GM18499 (cell line): ENCODE data around the gene MRPL42.
"Not testable (repeated sequence)": the region's sequence is repeated elsewhere in the genome, so short reads cannot be mapped to it uniquely, and the experiment has no call there.

ENCODE experiments used
- ATAC-seq: cut with Tn5 transposase; IDR thresholded peaks from one replicate; pipeline ENCODE4 v1.9.1; 2021; ENCODE audit warnings: moderate number of reproducible peaks; ENCODE audit not compliant: insufficient read depth, unreplicated experiment

The MRPL42 gene

DNA sequence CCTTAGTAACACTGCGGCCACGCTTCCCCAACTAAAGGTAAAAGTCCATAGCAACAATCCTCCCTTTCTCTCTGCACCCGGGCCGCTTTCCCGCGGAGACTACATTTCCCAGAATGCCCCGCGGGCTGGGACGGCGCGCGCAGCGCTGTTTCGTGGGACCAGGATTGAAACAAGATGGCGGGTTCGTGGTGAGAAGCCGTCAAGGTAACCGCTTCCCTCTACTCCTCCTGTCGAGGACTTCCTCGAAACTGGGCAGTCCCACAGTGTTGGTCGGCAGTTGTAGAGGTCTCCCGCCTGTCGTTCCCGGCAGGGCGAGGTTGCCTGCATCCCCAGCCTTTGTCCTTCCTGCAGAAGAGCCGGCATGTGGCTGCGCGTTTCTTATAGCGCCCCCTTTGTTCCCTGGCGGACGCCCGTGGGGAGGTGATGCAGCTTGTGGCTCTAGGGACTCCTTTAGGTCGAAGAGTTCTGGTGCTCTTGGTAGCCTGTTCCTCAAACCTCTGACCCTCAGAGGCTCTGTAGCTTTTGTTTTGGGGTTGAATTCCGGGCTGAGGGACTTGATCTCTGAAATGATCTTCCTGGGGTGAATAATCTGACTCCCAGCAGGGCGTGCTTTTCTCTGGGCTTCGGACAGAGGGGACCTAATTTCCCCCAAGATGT, at the start of gene MRPL42:
TSS of gene MRPL42 (plus strand) at position 164 of the 657 bp plus-strand sequence. CDS start 1,772 bp downstream, outside the sequence.
- ATAC-seq = peak; percentile 78

DNA sequence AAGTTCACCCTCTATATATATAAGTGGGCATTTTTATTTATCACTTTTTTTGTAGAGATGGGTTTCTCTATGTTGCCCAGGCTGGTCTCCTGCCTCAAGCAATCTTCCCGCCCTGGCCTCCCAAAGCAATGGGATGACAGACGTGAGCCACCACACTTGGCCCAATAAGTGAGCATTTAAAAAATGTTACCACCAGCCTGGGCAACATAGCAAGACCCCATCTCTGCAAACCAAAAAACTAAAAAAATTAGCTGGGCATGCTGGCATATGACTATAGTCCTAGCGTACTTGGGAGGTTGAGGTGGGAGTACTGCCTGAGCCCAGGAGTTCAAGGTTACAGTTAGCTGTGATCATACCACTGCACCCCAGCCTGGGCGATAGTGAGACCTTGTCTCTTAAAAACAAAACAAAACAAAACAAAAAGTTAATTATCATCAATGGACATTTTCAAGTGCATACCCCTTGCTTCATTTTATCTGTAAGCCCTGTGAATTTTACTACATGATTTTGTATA, 49.3 kb upstream of the MRPL42 start:
- ATAC-seq = no peak

DNA sequence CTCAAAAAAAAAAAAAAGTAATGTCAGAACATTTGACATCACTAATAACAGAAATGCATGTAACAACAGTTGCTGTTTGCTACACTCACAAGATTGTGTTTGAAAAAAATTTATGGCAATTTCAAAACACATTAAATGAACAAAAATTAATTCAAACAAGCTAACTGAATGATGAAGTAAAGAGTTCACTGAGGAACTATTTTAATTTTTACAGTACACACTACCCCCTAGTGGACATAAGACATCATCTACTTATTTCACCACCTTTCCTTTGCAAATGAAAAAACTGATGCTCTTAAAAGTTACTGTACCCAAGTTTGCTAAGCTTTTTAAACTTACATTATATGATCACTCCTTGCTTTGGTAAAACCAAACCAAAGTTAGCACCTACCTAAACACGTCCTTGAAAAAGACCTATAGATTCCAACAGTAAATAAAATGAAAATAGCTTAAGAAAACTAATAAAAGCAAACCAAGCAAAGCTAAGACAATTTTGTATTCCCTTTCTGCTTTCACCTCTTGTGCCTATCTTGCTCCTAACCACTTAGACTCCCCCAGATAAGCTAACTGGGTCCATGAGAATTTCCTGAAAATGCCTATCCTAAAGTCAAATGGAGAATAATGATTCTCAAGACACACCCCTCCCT, 47.8 kb upstream of the MRPL42 start:
- no peak for ATAC-seq

DNA sequence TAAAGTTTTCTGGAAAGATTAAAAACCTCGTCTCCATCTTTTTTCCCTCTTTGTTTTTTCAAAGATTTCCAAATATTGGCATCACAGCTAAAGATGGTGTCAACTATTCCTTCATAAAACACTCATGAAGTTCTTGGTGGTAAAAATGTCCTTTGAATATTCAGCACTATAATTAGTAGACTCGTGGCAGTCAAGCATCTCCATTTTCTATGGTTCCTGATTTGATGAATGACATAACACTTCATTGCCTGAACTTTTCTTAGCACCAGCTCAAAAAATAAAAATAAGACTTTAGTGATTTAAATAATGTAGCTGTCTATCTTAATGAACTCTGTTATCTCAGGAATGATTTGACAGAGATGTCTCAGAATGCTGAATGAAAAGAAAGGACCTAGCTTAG, 45.3 kb upstream of the MRPL42 start:
- no peak for ATAC-seq

DNA sequence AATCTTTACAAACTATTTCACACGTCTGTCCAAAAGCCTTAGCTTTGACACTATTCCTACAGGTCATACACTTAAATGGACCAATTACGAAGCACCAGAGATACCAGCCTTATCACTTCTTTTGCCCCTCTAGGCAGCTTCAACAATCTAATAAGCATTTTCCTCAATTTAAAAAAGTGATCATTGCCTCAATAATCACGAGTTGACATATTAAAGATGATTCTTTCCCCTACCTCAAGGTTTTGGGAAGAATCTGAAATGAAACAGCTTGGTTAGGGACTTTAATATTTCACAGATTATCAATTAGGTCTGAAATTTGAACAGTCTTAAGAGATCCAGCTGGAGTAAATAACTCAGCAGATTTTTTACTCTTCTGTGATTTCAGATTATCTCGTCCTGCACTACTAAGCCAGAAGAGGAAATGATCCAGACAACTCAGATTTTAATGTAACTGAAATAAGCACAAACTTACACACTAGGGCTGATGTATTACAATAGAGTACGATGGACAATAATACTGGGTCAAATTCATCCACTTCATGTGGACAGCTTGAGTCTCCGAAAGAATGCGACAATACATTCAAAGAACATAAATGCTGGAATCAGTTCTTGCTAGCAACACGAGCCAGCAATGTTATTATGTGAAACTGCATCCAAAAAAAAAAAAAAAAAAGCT, 41.4 kb upstream of the MRPL42 start:
- no peak for ATAC-seq

DNA sequence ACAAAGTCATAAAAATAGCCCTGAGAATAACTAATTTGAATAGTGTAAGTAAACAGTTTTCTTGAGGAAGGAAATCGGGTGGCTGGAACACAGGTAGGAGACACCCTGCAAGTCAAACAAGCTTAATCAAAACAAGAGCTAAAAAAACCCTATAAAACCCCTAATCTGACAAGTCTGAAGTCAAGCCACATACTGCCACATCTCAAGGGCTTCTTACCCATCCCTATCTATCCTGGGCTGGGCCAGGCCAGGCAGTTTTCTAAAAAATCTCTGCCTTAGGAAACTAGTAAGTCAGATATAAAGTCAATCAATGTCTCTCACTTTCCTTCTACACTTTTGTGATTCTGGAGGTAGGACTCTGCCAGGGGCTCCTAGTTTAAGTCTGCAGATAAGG, 40.9 kb upstream of the MRPL42 start:
- no peak for ATAC-seq

DNA sequence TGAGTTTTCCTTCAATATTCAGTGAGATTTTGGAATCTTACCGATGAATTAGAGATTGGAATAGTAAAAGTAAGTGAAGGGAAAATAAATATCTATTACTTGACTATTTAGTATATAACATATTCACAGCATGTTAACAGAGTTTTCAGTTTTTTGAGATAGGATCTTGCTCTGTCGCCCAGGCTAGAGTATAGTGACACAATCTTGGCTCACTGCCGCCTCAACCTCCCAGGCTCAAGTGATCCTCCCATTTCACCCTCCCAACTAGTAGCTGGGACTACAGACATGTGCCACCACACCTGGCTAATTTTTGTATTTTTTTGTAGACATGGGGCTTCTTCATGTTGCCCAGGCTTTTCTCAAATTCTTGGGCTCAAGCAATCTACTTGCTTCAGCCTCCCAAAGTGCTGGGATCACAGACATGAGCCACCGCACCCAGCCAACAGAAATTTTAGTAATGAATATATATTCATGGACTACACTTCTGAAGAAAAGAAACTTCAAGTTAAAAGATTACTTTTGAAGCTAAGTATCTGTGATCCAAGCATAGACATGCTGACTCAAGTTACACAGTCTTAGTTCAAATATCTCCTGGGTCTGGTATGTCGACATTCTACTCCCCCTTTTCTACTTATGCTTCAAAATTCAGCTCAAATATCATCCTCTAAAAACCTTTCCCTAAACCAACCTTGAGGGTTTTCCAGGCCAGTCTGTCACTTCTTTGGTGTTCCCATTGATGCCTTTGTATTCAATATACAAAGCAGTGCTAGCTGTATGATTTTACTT, 39.3 kb upstream of the MRPL42 start:
- ATAC-seq = no peak

DNA sequence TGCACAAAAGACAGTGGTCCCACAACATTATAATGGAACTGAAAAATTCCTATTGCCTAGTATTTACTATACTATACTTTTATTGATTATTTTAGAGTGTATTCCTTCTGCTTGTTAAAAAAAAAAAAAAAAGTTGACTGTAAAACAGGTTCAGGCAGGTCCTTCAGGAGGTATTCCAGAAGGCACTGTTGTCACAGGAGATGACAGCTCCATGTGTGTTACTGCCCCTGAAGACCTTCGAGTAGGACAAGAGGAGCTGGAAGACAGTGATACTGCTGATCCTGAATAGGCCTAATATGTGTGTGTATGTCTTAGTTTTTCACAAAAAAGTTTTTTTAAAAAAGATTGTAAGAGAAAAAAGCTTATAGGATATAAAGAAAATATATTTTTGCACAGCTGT, 37.9 kb upstream of the MRPL42 start:
- ATAC-seq = no peak

DNA sequence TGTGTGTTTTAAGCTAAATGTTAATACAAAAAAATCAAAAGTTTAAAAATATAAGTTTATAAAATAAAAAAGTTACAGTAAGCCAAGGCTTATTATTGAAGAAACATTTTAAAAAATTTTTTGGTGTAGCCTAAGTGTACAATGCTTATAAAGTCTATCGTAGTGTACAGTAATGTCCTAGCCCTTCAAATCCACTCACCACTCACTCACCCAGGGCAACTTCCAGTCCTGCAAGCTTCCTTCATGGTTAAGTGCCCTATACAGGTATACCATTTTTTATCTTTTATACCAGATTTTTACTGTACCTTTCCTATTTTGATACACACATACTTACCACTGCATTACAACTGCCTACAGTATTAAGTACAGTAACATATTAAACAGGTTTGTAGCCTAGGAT, 37.5 kb upstream of the MRPL42 start:
- ATAC-seq = no peak

DNA sequence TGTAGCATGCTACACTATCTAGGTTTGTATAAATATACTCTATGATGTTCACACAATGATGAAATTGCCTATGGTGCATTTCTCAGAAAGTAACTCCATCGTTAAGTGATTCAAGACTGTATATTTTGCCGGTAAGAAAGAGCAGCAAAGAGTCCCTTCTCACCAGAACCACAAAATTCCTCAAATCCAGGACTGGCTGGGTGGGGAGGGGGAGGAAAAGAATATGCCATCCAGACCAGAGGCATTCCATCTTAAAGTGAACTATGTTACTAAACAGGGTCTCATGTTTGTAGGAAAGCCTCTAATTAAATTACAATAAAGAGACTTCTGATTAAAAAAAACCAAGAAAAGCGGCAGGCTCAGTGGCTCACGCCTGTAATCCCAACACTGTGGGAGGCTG, 37.0 kb upstream of the MRPL42 start:
- no peak for ATAC-seq

DNA sequence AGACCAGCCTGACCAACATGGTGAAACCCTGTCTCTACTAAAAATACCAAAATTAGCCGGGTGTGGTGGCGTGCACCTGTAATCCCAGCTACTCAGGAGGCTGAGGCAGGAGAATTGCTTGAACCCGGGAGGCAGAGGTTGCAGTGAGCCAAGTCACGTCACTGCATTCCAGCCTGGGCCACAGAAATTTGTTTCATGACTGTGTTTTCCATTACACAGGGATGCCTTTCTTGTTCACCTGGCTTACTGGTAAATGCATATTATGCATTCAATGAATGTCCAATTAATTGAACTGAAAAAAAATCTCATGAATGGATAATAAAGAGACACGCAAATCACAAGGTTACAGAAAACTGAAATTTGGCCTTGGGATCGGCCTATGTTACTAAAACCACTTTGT, 35.3 kb upstream of the MRPL42 start:
- not testable (repeated sequence) for ATAC-seq

DNA sequence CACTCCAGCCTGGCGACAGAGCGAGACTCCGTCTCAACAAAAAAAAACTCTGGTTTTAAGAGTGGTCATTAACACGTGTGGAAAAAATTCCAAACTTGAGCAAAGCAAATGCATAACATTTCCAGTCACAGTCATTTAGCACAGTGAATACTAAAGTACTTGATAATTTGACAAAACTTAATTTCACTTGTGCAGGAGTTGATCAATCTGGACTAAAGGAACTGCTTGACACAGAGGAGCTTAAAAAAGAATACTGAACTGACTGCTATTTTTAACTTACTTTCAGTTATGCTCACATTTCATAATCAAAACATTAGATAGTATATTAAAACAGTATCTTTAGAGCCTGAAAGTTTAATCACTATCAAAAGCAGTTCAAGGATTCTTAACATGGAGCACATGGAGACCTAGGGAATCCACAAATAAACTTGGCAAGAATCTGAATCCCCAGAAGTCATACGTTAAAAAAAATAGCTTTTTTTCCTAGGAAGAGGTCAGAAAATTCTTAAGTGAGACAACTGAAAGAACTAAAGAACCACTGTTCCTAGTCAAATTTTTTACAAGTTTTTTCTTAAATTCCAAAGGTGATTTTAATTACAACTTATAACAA, 33.0 kb upstream of the MRPL42 start:
- ATAC-seq = no peak

DNA sequence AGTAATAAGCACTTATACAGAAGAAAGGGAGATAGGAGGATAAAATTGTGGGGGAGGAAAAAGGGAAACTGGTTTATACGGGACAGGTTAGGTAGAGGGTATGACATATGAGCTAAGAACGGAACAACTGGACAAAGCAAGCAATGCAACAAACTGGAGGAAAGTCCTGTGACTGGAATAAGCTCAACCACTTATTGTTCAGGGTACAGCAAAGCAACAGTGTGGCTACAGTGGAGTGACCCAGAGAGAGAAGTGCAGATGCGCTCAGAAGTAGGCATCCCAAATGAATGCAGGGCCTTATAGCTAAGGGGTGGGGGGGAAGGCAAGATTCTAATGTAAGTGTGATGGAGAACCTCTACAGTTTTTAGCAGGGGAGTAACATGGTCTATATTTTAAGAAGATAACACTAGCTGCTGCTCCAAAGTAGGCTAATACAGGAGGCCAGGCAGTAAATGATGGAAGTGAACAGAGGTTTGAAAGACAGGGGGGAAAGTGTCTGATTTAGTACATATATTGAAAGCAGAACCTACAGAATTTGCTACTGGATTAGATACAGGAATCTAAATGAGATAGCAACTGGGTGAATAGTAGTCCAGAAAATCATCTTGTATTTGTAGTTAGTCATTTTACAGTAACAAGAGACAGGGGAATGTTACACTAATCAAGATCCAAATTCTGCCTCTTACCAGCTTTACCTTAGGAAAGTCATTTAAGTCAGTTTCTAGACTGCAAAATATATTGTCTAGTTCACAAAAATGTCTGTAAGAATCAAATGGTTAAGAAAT, 28.9 kb upstream of the MRPL42 start:
- ATAC-seq = no peak

DNA sequence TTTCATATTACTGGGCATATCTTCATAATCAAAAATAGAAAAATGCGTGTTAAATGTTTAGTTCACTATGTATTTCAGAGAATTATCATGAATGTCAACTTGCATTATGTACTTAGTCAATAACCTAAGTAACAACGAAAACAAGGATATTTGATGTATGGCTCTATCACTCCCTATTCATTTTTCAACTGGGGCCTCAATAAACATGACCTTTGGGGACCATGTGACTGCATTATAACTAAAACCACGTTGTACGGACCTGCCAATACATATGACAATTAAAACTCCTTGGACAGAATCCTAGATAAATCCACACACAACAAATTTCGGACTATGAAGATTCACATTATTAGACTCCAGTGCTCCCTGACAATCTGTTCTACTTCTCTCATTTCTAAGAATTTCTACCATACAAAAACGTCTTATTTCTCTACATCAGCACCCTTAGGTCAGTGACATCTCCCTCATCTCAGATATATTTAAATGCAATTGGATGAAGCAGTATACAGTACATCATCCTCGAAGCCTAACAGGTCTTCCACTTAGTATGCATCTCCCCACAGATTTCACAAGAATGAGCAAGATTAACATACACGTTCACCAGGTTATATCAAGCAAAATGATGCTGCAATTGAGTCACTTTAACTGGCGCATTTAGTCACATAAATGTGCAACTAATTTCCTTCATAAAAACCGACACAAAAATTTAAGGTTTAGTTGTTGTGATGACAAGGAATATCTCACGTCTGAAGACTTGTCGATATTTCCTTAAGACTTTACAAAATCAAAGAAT, 27.1 kb upstream of the MRPL42 start:
- no peak for ATAC-seq

DNA sequence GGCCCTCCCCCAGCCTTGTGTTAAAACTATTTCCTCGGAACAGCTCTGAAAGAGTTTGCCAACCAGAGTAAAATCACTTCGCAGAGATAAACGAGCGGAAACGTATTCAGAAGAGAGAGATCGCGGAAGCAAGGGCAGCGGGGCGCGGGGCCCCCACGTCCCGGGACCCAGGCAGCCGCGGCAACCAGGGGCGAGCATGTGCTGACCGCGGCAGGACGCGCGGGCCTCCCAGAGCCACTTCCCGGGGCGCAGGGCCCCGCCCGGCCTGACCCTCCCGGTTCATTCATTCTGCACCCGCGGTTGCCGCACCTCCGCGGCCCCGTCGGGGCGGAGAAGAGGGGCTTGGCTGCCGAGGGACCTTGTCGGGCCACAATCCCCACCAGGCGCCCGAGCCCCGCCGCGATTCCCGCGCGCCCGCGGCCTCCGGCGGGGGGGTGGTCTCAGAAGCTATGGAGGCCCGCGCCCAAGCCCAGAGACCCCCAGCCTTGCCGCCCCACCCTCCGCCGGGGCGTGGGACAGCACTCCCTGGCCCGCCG, 26.2 kb upstream of the MRPL42 start:
- ATAC-seq = no peak

DNA sequence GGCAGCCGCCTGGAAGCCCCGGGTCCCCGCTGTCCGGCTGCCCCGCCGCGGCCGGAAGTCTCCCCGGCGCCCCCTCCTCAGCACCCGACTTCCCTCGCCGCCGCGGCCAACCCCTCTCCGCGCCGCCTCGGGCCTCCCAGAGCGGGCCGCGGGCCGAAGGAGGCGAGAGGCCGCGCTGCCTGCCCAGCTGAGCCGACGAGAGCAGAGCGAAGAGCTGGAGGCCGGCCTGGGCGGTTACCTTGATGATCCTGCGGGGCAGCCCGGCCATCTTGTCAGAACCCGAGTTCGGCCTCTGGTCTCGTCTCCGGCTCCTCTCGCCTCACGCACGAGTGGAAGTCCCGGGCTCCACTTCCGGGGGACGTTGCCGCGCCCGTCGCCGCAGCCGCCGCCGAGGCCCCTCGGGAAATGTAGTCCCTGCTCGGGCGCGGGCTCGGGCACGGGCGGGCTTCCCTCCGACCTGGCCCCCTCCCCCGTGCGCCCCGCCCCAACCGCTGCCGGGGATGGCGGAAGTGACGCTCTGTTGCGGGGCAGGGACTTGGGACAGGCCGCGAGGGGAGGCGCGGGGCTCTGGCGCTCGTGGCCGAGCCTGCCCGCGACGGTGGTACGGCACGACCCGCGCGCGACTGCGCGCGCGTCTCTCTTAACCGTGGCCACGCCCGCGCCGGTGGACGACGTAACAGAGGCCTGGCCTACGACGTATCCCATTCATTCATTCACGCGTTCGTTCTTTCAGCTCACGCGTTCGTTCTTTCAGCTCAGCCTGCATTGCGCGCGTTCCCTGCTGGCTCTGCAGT, 25.5 kb upstream of the MRPL42 start, which contains the start of gene UBE2N:
TSS of gene UBE2N (minus strand) at position 331 of the 794 bp plus-strand sequence. CDS start at position 268, 63 bp downstream.
- peak; percentile 40 for ATAC-seq
